Measurements from ENCODE around the gene ZNF101.

DNA sequence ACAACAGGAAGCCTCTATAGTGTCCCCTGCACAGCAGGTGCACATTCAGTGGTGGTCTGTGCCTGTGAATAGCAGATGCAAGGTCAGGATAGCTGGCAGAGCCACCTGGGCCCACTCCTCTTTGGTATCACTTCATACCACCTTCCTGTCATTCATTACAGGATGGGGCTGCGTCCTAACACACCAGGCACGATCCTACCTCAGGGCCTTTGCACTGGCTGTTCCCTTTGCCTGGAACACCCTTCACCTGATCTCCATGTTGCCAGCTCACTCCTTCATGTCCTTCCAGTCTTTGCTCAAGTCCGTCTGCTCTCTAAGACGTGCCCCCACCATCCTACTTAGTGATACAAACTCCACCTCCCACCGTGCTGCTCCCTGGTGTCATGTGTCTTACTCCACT is 36.0 kb upstream of the ZNF101 start:
- TF ChIP-seq, protein P1, sequence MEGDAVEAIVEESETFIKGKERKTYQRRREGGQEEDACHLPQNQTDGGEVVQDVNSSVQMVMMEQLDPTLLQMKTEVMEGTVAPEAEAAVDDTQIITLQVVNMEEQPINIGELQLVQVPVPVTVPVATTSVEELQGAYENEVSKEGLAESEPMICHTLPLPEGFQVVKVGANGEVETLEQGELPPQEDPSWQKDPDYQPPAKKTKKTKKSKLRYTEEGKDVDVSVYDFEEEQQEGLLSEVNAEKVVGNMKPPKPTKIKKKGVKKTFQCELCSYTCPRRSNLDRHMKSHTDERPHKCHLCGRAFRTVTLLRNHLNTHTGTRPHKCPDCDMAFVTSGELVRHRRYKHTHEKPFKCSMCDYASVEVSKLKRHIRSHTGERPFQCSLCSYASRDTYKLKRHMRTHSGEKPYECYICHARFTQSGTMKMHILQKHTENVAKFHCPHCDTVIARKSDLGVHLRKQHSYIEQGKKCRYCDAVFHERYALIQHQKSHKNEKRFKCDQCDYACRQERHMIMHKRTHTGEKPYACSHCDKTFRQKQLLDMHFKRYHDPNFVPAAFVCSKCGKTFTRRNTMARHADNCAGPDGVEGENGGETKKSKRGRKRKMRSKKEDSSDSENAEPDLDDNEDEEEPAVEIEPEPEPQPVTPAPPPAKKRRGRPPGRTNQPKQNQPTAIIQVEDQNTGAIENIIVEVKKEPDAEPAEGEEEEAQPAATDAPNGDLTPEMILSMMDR (IDR thresholded peaks at IDR 0.05 in 4 of 5, conservative IDR thresholded peaks at IDR 0.05 in 1 of 5): no peak
- TF ChIP-seq POLR2A (IDR thresholded peaks at IDR 0.05): no peak

Data from gastrocnemius medialis (tissue), 4 donors.